GM19452 (cell line): ENCODE results near the gene HNF1B.

ENCODE experiments used
- ATAC-seq: cut with Tn5 transposase; IDR thresholded peaks from one replicate; pipeline ENCODE4 v1.9.1; 2021; ENCODE audit not compliant: unreplicated experiment

The HNF1B gene

GRCh38 chr17:37737081-37737480 lies 7.8 kb downstream of the HNF1B start:
- ATAC-seq: no peak

- no peak for ATAC-seq
These were observed 8.4 kb downstream of the HNF1B start for GRCh38 chr17:37736428-37736827.

GRCh38 chr17:37735165-37735564 lies 9.7 kb downstream of the HNF1B start:
- ATAC-seq: no peak

- no peak for ATAC-seq
These were observed 12.5 kb downstream of the HNF1B start for GRCh38 chr17:37732316-37732715.

GRCh38 chr17:37731056-37731455 lies 13.8 kb downstream of the HNF1B start:
- no peak for ATAC-seq

GRCh38 chr17:37729905-37730304 lies 15.0 kb downstream of the HNF1B start:
- ATAC-seq: no peak

- no peak for ATAC-seq
These were observed 17.8 kb downstream of the HNF1B start for GRCh38 chr17:37726891-37727675.

GRCh38 chr17:37726248-37726647 lies 18.6 kb downstream of the HNF1B start:
- no peak for ATAC-seq

- ATAC-seq: no peak
These were observed 19.2 kb downstream of the HNF1B start for GRCh38 chr17:37725601-37726146.

GRCh38 chr17:37725021-37725595 lies 19.8 kb downstream of the HNF1B start:
- no peak for ATAC-seq

GRCh38 chr17:37720989-37721388 lies 23.9 kb downstream of the HNF1B start:
- no peak for ATAC-seq

GRCh38 chr17:37719866-37720265 lies 25.0 kb downstream of the HNF1B start:
- no peak for ATAC-seq

GRCh38 chr17:37718324-37719048 lies 26.4 kb downstream of the HNF1B start:
- ATAC-seq: no peak

- no peak for ATAC-seq
These were observed 27.1 kb downstream of the HNF1B start for GRCh38 chr17:37717627-37718323.

- no peak for ATAC-seq
These were observed 30.0 kb downstream of the HNF1B start for GRCh38 chr17:37714897-37715296.

- no peak for ATAC-seq
These were observed 31.2 kb downstream of the HNF1B start for GRCh38 chr17:37713624-37714023.

GRCh38 chr17:37713028-37713431 lies 31.8 kb downstream of the HNF1B start:
- no peak for ATAC-seq

- ATAC-seq: no peak
These were observed 33.7 kb downstream of the HNF1B start for GRCh38 chr17:37711113-37711512.

- ATAC-seq: no peak
These were observed 34.4 kb downstream of the HNF1B start for GRCh38 chr17:37710344-37710886.

GRCh38 chr17:37708616-37709212 lies 36.1 kb downstream of the HNF1B start:
- no peak for ATAC-seq
